Measurements from ENCODE around the gene CTSV.

DNA sequence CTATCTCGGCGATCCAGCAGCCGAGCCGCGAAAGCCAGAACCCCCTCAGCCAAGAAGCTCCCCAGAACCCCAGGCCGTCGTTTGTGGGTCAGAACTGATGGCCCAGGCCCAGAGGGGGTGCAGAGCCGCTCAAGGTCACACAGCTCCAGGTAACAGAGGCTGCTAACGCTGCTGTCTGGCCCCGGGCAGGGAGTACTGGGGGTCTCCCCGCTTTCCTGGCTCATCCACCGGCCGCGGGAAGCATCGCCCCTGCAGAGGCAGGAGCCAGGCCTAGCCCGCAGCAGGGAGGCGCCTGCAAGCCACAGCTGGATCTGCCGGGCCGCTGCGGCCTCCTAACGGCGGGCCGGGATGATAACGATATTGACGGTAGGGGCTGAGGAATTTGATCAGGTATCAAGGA is 39.4 kb upstream of the CTSV start:
- TF ChIP-seq EP300 (IDR thresholded peaks at IDR 0.05) (no peak), POLR2A (IDR thresholded peaks at IDR 0.05) (no peak)
- TF ChIP-seq, protein P1, sequence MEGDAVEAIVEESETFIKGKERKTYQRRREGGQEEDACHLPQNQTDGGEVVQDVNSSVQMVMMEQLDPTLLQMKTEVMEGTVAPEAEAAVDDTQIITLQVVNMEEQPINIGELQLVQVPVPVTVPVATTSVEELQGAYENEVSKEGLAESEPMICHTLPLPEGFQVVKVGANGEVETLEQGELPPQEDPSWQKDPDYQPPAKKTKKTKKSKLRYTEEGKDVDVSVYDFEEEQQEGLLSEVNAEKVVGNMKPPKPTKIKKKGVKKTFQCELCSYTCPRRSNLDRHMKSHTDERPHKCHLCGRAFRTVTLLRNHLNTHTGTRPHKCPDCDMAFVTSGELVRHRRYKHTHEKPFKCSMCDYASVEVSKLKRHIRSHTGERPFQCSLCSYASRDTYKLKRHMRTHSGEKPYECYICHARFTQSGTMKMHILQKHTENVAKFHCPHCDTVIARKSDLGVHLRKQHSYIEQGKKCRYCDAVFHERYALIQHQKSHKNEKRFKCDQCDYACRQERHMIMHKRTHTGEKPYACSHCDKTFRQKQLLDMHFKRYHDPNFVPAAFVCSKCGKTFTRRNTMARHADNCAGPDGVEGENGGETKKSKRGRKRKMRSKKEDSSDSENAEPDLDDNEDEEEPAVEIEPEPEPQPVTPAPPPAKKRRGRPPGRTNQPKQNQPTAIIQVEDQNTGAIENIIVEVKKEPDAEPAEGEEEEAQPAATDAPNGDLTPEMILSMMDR (IDR thresholded peaks at IDR 0.05) = no peak
